Measurements from ENCODE around the gene ZFP36. TPM values are rescaled to one million over a fixed set of nuclear protein-coding genes. Genes with fewer than 3 reads are reported as not detected.

Gene ZFP36
- total and polyA plus RNA-seq, 2 of the 8 experiments (the other 6 are each of a cell fraction or from before 2014, with no cell fraction given) = 4.0 to 10.9 TPM

GRCh38 chr19:39399668-39400050 lies 7.0 kb upstream of the ZFP36 start:
- Histone ChIP-seq H2BK5ac (ENCODE audit: low read depth, low read length) (no peak overlapping the region), H3K14ac (ENCODE audit: insufficient read length) (no peak overlapping the region), H2BK15ac (ENCODE audit: low read length) (no peak overlapping the region), H4K5ac (ENCODE audit: insufficient read length, low read depth, low read length) (no peak overlapping the region), H3K23ac (ENCODE audit: insufficient read length) (no peak overlapping the region), H3K79me2 (ENCODE audit: control insufficient read depth in 1 of 2, insufficient read depth in 2 of 2, low read length in 2 of 2) (no peaks in the 10 kb centered on the region), H3K4me3 (ENCODE audit: extremely low read depth in 1 of 4, insufficient read depth in 2 of 4, low read depth in 3 of 4, low read length in 4 of 4) (no peak overlapping the region), H3K23me2 (ENCODE audit: low read depth, low read length) (peaks cover 12% of the 10 kb centered on the region; the same call in 1 of the 2 replicates), H3K36me3 (ENCODE audit: control insufficient read depth in 2 of 4, insufficient read depth in 4 of 4, low read length in 3 of 4) (peaks cover 0 to 4% (median 2%) of the 10 kb centered on the region in 4 experiments; a peak in 2 of 8 replicates), H3K79me1 (ENCODE audit: low read depth, low read length) (no peaks in the 10 kb centered on the region), H2AFZ (ENCODE audit: low read length) (no peak overlapping the region), H3K4me2 (ENCODE audit: insufficient read depth in 1 of 2, low read depth in 2 of 2, low read length in 2 of 2) (no peak overlapping the region), H3K27ac (ENCODE audit: low read depth, low read length) (no peak overlapping the region), H3K4me1 (replicated peaks in 1 of 4; ENCODE audit: control insufficient read depth in 3 of 4, insufficient read depth in 4 of 4, low read length in 3 of 4) (peaks cover 6 to 21% (median 14%) of the 10 kb centered on the region in 4 experiments), H4K8ac (ENCODE audit: extremely low read depth, insufficient read depth, low read length) (0 out of 2 replicates have a peak overlapping the region, but pooled peaks have one; percentile 12), H2BK120ac (replicated peaks; ENCODE audit: low read depth, low read length) (no peak overlapping the region), H3K27me3 (replicated peaks in 1 of 4; ENCODE audit: control insufficient read depth in 3 of 4, extremely low read depth in 1 of 4, insufficient read depth in 3 of 4, low read length in 3 of 4) (no peaks in the 10 kb centered on the region), H2AK5ac (ENCODE audit: low read depth, low read length) (no peak overlapping the region), H3K56ac (replicated peaks; ENCODE audit: insufficient read length, low read depth, low read length) (no peak overlapping the region), H2BK20ac (ENCODE audit: low read length) (no peak overlapping the region), H3K18ac (ENCODE audit: extremely low read depth, low read length) (no peak overlapping the region), H3K4ac (replicated peaks; ENCODE audit: insufficient read length, low read depth, low read length) (no peak overlapping the region), H4K20me1 (replicated peaks in 1 of 2; ENCODE audit: control insufficient read depth in 1 of 2, insufficient read depth in 2 of 2, low read length in 2 of 2) (peaks cover 2 to 7% of the 10 kb centered on the region in 2 experiments), H3K9me3 (ENCODE audit: insufficient read depth in 2 of 2, low read depth in 1 of 2, low read length in 1 of 2) (no peaks in the 10 kb centered on the region), H3K9ac (replicated peaks in 1 of 4; ENCODE audit: extremely low read depth in 1 of 4, low read depth in 3 of 4, low read length in 3 of 4) (no peak overlapping the region), H4K91ac (replicated peaks; ENCODE audit: insufficient read length, low read length) (no peak overlapping the region), H2BK12ac (ENCODE audit: low read depth, low read length) (0 out of 2 replicates have a peak overlapping the region, but pooled peaks have one; percentile 75)
- FAIRE-seq (no peak), DNase-seq (ENCODE audit: low read depth in 1 of 2, low spot score in 2 of 2) (no peak)
- ChIA-PET POLR2A (ENCODE audit: partially characterized antibody) (interaction anchor here (1.1 to 14.3 kb wide), 9 partner anchors 5 to 57 kb away, joined by 3 to 234 read pairs (median 22); partner anchors contain the start of genes MED29, PAF1, PLEKHG2 and RPS16), CTCF (ENCODE audit: partially characterized antibody) (interaction anchor here (1.0 to 9.5 kb wide), 3 partner anchors 10 to 15 kb away, joined by 3 to 128 read pairs (median 4); partner anchors contain the start of gene PLEKHG2)
- 99% methylated on average over 4 of the region's 4 CpGs; no CpG with 5 or more reads in 1 of the 2 experiments for WGBS, 2 experiments (ENCODE audit: extremely low coverage in 1 of 2, insufficient coverage in 1 of 2, insufficient read length in 1 of 2, insufficient replicate concordance in 2 of 2, low coverage in 1 of 2, low lambda C conversion rate in 2 of 2, missing lambda C conversion rate in 1 of 2)
- TF ChIP-seq JUN (IDR thresholded peaks at IDR 0.05; ENCODE audit: low read depth, low read length) = no peak
- no peak for TF ChIP-seq RNF2 (IDR thresholded peaks at IDR 0.05; ENCODE audit: borderline replicate concordance, low read depth, low read length, missing control alignments, poor library complexity, severe bottlenecking)
- TF ChIP-seq ZNF274 (IDR thresholded peaks at IDR 0.05; ENCODE audit: borderline replicate concordance, extremely low read depth, low read length) = no peak
- TF ChIP-seq CHD1 (IDR thresholded peaks at IDR 0.05; ENCODE audit: low read depth, low read length) = no peak
- TF ChIP-seq, protein P1, sequence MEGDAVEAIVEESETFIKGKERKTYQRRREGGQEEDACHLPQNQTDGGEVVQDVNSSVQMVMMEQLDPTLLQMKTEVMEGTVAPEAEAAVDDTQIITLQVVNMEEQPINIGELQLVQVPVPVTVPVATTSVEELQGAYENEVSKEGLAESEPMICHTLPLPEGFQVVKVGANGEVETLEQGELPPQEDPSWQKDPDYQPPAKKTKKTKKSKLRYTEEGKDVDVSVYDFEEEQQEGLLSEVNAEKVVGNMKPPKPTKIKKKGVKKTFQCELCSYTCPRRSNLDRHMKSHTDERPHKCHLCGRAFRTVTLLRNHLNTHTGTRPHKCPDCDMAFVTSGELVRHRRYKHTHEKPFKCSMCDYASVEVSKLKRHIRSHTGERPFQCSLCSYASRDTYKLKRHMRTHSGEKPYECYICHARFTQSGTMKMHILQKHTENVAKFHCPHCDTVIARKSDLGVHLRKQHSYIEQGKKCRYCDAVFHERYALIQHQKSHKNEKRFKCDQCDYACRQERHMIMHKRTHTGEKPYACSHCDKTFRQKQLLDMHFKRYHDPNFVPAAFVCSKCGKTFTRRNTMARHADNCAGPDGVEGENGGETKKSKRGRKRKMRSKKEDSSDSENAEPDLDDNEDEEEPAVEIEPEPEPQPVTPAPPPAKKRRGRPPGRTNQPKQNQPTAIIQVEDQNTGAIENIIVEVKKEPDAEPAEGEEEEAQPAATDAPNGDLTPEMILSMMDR (IDR thresholded peaks at IDR 0.05; ENCODE audit: control extremely low read depth in 1 of 3, insufficient read depth in 1 of 3, low read depth in 1 of 3, low read length in 3 of 3) = no peak
- no peak for TF ChIP-seq SP4 (IDR thresholded peaks at IDR 0.05; ENCODE audit: low read length)
- TF ChIP-seq BCL11A (IDR thresholded peaks at IDR 0.05; ENCODE audit: low read depth in 2 of 2, low read length in 2 of 2) = no peak
- no peak for TF ChIP-seq CREB1 (IDR thresholded peaks at IDR 0.05)
- TF ChIP-seq NRF1 (IDR thresholded peaks at IDR 0.05; ENCODE audit: low read depth, low read length) = no peak
- TF ChIP-seq SP1 (IDR thresholded peaks at IDR 0.05; ENCODE audit: low read depth, low read length) = no peak
- TF ChIP-seq KDM5A (IDR thresholded peaks at IDR 0.05; ENCODE audit: low read length) = no peak
- no peak for TF ChIP-seq POLR2AphosphoS5 (IDR thresholded peaks at IDR 0.05; ENCODE audit: low read depth, low read length)

All from H1 (cell line).